ENCODE data around the gene NRCAM. TPM values are rescaled to one million over a fixed set of nuclear protein-coding genes. Genes with fewer than 3 reads are reported as not detected.

The NRCAM gene
- total and polyA plus RNA-seq, 10 of the 15 experiments (the other 5 are each of a cell fraction or from before 2014, with no cell fraction given), result 0.30 to 2.0 (median 1.0) TPM

DNA sequence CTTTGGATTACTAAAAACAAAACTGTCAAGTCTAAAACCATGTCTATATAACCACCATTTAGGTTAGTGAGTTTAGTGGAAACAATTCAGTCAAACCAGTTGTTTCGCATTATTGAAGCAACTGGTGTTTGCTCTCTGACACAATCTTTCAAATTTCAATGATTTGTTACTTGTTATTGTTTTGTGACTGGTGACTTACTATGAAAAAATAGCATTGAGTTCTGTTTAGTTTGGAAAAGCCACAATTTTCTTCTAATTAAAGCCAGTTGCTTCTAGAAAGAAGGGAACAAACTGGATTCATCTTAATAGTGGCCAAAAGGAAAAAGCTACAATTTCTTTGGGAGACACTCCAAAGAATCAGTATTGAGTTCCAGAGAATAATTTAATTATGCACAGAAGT lies 356.5 kb downstream of the NRCAM start (continued):
- TF ChIP-seq, protein P1, sequence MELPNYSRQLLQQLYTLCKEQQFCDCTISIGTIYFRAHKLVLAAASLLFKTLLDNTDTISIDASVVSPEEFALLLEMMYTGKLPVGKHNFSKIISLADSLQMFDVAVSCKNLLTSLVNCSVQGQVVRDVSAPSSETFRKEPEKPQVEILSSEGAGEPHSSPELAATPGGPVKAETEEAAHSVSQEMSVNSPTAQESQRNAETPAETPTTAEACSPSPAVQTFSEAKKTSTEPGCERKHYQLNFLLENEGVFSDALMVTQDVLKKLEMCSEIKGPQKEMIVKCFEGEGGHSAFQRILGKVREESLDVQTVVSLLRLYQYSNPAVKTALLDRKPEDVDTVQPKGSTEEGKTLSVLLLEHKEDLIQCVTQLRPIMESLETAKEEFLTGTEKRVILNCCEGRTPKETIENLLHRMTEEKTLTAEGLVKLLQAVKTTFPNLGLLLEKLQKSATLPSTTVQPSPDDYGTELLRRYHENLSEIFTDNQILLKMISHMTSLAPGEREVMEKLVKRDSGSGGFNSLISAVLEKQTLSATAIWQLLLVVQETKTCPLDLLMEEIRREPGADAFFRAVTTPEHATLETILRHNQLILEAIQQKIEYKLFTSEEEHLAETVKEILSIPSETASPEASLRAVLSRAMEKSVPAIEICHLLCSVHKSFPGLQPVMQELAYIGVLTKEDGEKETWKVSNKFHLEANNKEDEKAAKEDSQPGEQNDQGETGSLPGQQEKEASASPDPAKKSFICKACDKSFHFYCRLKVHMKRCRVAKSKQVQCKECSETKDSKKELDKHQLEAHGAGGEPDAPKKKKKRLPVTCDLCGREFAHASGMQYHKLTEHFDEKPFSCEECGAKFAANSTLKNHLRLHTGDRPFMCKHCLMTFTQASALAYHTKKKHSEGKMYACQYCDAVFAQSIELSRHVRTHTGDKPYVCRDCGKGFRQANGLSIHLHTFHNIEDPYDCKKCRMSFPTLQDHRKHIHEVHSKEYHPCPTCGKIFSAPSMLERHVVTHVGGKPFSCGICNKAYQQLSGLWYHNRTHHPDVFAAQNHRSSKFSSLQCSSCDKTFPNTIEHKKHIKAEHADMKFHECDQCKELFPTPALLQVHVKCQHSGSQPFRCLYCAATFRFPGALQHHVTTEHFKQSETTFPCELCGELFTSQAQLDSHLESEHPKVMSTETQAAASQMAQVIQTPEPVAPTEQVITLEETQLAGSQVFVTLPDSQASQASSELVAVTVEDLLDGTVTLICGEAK (IDR thresholded peaks at IDR 0.05; ENCODE audit: borderline replicate concordance), result no peak
- TF ChIP-seq, protein P2, sequence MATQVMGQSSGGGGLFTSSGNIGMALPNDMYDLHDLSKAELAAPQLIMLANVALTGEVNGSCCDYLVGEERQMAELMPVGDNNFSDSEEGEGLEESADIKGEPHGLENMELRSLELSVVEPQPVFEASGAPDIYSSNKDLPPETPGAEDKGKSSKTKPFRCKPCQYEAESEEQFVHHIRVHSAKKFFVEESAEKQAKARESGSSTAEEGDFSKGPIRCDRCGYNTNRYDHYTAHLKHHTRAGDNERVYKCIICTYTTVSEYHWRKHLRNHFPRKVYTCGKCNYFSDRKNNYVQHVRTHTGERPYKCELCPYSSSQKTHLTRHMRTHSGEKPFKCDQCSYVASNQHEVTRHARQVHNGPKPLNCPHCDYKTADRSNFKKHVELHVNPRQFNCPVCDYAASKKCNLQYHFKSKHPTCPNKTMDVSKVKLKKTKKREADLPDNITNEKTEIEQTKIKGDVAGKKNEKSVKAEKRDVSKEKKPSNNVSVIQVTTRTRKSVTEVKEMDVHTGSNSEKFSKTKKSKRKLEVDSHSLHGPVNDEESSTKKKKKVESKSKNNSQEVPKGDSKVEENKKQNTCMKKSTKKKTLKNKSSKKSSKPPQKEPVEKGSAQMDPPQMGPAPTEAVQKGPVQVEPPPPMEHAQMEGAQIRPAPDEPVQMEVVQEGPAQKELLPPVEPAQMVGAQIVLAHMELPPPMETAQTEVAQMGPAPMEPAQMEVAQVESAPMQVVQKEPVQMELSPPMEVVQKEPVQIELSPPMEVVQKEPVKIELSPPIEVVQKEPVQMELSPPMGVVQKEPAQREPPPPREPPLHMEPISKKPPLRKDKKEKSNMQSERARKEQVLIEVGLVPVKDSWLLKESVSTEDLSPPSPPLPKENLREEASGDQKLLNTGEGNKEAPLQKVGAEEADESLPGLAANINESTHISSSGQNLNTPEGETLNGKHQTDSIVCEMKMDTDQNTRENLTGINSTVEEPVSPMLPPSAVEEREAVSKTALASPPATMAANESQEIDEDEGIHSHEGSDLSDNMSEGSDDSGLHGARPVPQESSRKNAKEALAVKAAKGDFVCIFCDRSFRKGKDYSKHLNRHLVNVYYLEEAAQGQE (IDR thresholded peaks at IDR 0.05; ENCODE audit: low read depth, low read length), result no peak
- TF ChIP-seq, protein P3, sequence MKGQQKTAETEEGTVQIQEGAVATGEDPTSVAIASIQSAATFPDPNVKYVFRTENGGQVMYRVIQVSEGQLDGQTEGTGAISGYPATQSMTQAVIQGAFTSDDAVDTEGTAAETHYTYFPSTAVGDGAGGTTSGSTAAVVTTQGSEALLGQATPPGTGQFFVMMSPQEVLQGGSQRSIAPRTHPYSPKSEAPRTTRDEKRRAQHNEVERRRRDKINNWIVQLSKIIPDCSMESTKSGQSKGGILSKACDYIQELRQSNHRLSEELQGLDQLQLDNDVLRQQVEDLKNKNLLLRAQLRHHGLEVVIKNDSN (IDR thresholded peaks at IDR 0.05; ENCODE audit: borderline replicate concordance, extremely low read length, insufficient read depth, low read depth, low read length), result no peak
- TF ChIP-seq, protein P4, sequence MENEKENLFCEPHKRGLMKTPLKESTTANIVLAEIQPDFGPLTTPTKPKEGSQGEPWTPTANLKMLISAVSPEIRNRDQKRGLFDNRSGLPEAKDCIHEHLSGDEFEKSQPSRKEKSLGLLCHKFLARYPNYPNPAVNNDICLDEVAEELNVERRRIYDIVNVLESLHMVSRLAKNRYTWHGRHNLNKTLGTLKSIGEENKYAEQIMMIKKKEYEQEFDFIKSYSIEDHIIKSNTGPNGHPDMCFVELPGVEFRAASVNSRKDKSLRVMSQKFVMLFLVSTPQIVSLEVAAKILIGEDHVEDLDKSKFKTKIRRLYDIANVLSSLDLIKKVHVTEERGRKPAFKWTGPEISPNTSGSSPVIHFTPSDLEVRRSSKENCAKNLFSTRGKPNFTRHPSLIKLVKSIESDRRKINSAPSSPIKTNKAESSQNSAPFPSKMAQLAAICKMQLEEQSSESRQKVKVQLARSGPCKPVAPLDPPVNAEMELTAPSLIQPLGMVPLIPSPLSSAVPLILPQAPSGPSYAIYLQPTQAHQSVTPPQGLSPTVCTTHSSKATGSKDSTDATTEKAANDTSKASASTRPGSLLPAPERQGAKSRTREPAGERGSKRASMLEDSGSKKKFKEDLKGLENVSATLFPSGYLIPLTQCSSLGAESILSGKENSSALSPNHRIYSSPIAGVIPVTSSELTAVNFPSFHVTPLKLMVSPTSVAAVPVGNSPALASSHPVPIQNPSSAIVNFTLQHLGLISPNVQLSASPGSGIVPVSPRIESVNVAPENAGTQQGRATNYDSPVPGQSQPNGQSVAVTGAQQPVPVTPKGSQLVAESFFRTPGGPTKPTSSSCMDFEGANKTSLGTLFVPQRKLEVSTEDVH (IDR thresholded peaks at IDR 0.05; ENCODE audit: low read depth, partially characterized antibody), result no peak
- TF ChIP-seq PAX8 (IDR thresholded peaks at IDR 0.05), result no peak
- no peak for TF ChIP-seq NRF1 (conservative IDR thresholded peaks at IDR 0.05; ENCODE audit: low read depth, low read length)
- no peak for TF ChIP-seq GABPA (IDR thresholded peaks at IDR 0.05; ENCODE audit: low read depth)
- TF ChIP-seq, protein P5, sequence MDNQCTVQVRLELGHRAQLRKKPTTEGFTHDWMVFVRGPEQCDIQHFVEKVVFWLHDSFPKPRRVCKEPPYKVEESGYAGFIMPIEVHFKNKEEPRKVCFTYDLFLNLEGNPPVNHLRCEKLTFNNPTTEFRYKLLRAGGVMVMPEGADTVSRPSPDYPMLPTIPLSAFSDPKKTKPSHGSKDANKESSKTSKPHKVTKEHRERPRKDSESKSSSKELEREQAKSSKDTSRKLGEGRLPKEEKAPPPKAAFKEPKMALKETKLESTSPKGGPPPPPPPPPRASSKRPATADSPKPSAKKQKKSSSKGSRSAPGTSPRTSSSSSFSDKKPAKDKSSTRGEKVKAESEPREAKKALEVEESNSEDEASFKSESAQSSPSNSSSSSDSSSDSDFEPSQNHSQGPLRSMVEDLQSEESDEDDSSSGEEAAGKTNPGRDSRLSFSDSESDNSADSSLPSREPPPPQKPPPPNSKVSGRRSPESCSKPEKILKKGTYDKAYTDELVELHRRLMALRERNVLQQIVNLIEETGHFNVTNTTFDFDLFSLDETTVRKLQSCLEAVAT (IDR thresholded peaks at IDR 0.05), result no peak
